Stimulated activated naive CD8-positive, alpha-beta T cell treated with anti-CD3 and anti-CD28 coated beads, Interleukin-15, Interleukin-2, amounts not matched to agents 100 ng/mL and 50 ng/mL, for 24 hours (primary cell): ENCODE results near the gene PPP4C.
"Not testable (repeated sequence)": the region's sequence is repeated elsewhere in the genome, so short reads cannot be mapped to it uniquely, and the experiment has no call there.

ENCODE experiments used
- H3K27ac Mint-ChIP-seq: one replicate; pipeline ENCODE4 v1.8.0; 2021; ENCODE audit warnings: mild to moderate bottlenecking, mixed read lengths
- H3K27me3 Mint-ChIP-seq: one replicate; pipeline ENCODE4 v1.8.0; 2021; ENCODE audit warnings: mixed read lengths
- H3K36me3 Mint-ChIP-seq: one replicate; pipeline ENCODE4 v1.8.0; 2021; ENCODE audit warnings: low read depth, mixed read lengths
- H3K4me1 Mint-ChIP-seq: one replicate; pipeline ENCODE4 v1.8.0; 2021; ENCODE audit warnings: low read depth, mixed read lengths
- H3K4me3 Mint-ChIP-seq: one replicate; pipeline ENCODE4 v1.8.0; 2021; ENCODE audit warnings: mild to moderate bottlenecking, mixed read lengths
- H3K9me3 Mint-ChIP-seq: one replicate; pipeline ENCODE4 v1.8.0; 2021; ENCODE audit warnings: mixed read lengths

Gene PPP4C

GRCh38 chr16:30116291-30117207 lies 40.8 kb downstream of the PPP4C start:
- no peak overlapping the region for H3K4me3 Mint-ChIP-seq
- H3K27ac Mint-ChIP-seq, result no peak overlapping the region
- no peaks in the 10 kb centered on the region for H3K9me3 Mint-ChIP-seq
- peaks cover 18% of the 10 kb centered on the region for H3K4me1 Mint-ChIP-seq
- H3K36me3 Mint-ChIP-seq, result no peaks in the 10 kb centered on the region
- no peaks in the 10 kb centered on the region for H3K27me3 Mint-ChIP-seq

GRCh38 chr16:30117768-30118167 lies 42.0 kb downstream of the PPP4C start:
- H3K36me3 Mint-ChIP-seq, result no peaks in the 10 kb centered on the region
- H3K4me1 Mint-ChIP-seq, result peaks cover 29% of the 10 kb centered on the region
- no peak overlapping the region for H3K27ac Mint-ChIP-seq
- H3K9me3 Mint-ChIP-seq, result no peaks in the 10 kb centered on the region
- no peaks in the 10 kb centered on the region for H3K27me3 Mint-ChIP-seq
- H3K4me3 Mint-ChIP-seq, result no peak overlapping the region

- Mint-ChIP-seq H3K27me3 (no peaks in the 10 kb centered on the region), H3K36me3 (no peaks in the 10 kb centered on the region), H3K9me3 (no peaks in the 10 kb centered on the region), H3K4me1 (peaks cover 29% of the 10 kb centered on the region), H3K4me3 (no peak overlapping the region), H3K27ac (no peak overlapping the region)
These were observed 43.6 kb downstream of the PPP4C start for GRCh38 chr16:30119428-30119827.

- H3K27me3 Mint-ChIP-seq, result no peaks in the 10 kb centered on the region
- no peaks in the 10 kb centered on the region for H3K36me3 Mint-ChIP-seq
- no peak overlapping the region for H3K4me3 Mint-ChIP-seq
- H3K27ac Mint-ChIP-seq, result peak overlapping the region; percentile 63
- H3K4me1 Mint-ChIP-seq, result peaks cover 24% of the 10 kb centered on the region
- H3K9me3 Mint-ChIP-seq, result no peaks in the 10 kb centered on the region
These were observed 44.7 kb downstream of the PPP4C start for GRCh38 chr16:30120340-30121105.

- Mint-ChIP-seq H3K27me3 (no peaks in the 10 kb centered on the region), H3K9me3 (no peaks in the 10 kb centered on the region), H3K4me3 (peak overlapping the region; percentile 81), H3K27ac (no peak overlapping the region), H3K36me3 (no peaks in the 10 kb centered on the region), H3K4me1 (peaks cover 27% of the 10 kb centered on the region)
These were observed 46.2 kb downstream of the PPP4C start for GRCh38 chr16:30121741-30122571.

GRCh38 chr16:30122604-30123160 lies 46.9 kb downstream of the PPP4C start:
- Mint-ChIP-seq H3K4me3 (peak overlapping the region; percentile 81), H3K36me3 (no peaks in the 10 kb centered on the region), H3K27ac (peak overlapping the region; percentile 67), H3K27me3 (no peaks in the 10 kb centered on the region), H3K4me1 (peaks cover 27% of the 10 kb centered on the region), H3K9me3 (no peaks in the 10 kb centered on the region)

GRCh38 chr16:30124985-30125379 lies 49.2 kb downstream of the PPP4C start:
- Mint-ChIP-seq H3K27me3 (no peaks in the 10 kb centered on the region), H3K36me3 (no peaks in the 10 kb centered on the region), H3K4me1 (peaks cover 26% of the 10 kb centered on the region), H3K9me3 (no peaks in the 10 kb centered on the region), H3K4me3 (no peak overlapping the region), H3K27ac (no peak overlapping the region)

- peaks cover 23% of the 10 kb centered on the region for H3K4me1 Mint-ChIP-seq
- H3K27me3 Mint-ChIP-seq, result not testable (repeated sequence)
These were observed 49.9 kb downstream of the PPP4C start for GRCh38 chr16:30125690-30126089.

GRCh38 chr16:30127993-30128392 lies 52.2 kb downstream of the PPP4C start:
- no peaks in the 10 kb centered on the region for H3K27me3 Mint-ChIP-seq
- no peaks in the 10 kb centered on the region for H3K36me3 Mint-ChIP-seq
- no peaks in the 10 kb centered on the region for H3K9me3 Mint-ChIP-seq
- H3K4me3 Mint-ChIP-seq, result no peak overlapping the region
- no peak overlapping the region for H3K27ac Mint-ChIP-seq
- H3K4me1 Mint-ChIP-seq, result peaks cover 11% of the 10 kb centered on the region

More at GRCh38 chr16:30125690-30126089, 49.9 kb downstream of the PPP4C start:
- H3K9me3 Mint-ChIP-seq, H3K27ac Mint-ChIP-seq, H3K36me3 Mint-ChIP-seq, H3K4me3 Mint-ChIP-seq: not testable (repeated sequence)

- Mint-ChIP-seq H3K4me1 (peaks cover 8% of the 10 kb centered on the region), H3K36me3 (no peaks in the 10 kb centered on the region), H3K4me3 (no peak overlapping the region), H3K27ac (no peak overlapping the region), H3K27me3 (no peaks in the 10 kb centered on the region), H3K9me3 (no peaks in the 10 kb centered on the region)
These were observed 56.2 kb downstream of the PPP4C start for GRCh38 chr16:30131869-30132475.

- Mint-ChIP-seq H3K36me3 (no peaks in the 10 kb centered on the region), H3K4me3 (no peak overlapping the region), H3K9me3 (no peaks in the 10 kb centered on the region), H3K27me3 (no peaks in the 10 kb centered on the region), H3K27ac (no peak overlapping the region), H3K4me1 (peaks cover 8% of the 10 kb centered on the region)
These were observed 56.8 kb downstream of the PPP4C start for GRCh38 chr16:30132591-30132990.
